ENCODE data around the gene PTGIS.

DNA sequence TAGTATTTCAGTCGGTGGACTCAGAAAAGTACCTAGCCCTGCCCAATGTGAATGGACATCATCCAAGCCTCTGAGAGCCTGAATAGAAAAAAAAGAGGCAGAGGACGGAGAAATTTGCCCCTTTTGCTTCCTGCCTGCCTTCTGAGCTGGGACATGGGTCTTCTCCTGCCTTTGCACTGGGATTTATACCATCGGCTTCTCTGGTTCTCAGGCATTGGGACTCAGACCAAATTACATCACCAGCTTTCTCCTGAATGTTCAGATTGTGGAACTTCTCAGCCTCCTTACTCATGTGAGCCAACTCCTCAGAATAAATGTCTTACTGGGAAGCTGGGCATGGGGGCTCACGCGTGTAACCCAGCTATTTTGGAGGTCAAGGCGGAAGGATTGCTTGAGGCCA is 105.3 kb downstream of the PTGIS start:
- TF ChIP-seq CEBPB (IDR thresholded peaks at IDR 0.05) (no peak), MAX (IDR thresholded peaks at IDR 0.05) (no peak), CREB1 (IDR thresholded peaks at IDR 0.05; ENCODE audit: low read depth) (no peak), TEAD4 (IDR thresholded peaks at IDR 0.05) (no peak), RAD21 (IDR thresholded peaks at IDR 0.05; ENCODE audit: low read depth) (no peak), ZBTB7A (IDR thresholded peaks at IDR 0.05; ENCODE audit: low read depth) (no peak), NFIC (IDR thresholded peaks at IDR 0.05) (no peak), EP300 (IDR thresholded peaks at IDR 0.05; ENCODE audit: borderline replicate concordance) (no peak), EGR1 (IDR thresholded peaks at IDR 0.05) (no peak), YY1 (IDR thresholded peaks at IDR 0.05; ENCODE audit: low read depth) (no peak), TAF1 (IDR thresholded peaks at IDR 0.05; ENCODE audit: low read depth) (no peak), TCF12 (IDR thresholded peaks at IDR 0.05; ENCODE audit: low read depth) (no peak)
- TF ChIP-seq, protein P1, sequence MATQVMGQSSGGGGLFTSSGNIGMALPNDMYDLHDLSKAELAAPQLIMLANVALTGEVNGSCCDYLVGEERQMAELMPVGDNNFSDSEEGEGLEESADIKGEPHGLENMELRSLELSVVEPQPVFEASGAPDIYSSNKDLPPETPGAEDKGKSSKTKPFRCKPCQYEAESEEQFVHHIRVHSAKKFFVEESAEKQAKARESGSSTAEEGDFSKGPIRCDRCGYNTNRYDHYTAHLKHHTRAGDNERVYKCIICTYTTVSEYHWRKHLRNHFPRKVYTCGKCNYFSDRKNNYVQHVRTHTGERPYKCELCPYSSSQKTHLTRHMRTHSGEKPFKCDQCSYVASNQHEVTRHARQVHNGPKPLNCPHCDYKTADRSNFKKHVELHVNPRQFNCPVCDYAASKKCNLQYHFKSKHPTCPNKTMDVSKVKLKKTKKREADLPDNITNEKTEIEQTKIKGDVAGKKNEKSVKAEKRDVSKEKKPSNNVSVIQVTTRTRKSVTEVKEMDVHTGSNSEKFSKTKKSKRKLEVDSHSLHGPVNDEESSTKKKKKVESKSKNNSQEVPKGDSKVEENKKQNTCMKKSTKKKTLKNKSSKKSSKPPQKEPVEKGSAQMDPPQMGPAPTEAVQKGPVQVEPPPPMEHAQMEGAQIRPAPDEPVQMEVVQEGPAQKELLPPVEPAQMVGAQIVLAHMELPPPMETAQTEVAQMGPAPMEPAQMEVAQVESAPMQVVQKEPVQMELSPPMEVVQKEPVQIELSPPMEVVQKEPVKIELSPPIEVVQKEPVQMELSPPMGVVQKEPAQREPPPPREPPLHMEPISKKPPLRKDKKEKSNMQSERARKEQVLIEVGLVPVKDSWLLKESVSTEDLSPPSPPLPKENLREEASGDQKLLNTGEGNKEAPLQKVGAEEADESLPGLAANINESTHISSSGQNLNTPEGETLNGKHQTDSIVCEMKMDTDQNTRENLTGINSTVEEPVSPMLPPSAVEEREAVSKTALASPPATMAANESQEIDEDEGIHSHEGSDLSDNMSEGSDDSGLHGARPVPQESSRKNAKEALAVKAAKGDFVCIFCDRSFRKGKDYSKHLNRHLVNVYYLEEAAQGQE (IDR thresholded peaks at IDR 0.05; ENCODE audit: low read depth), result no peak
- TF ChIP-seq, protein P2, sequence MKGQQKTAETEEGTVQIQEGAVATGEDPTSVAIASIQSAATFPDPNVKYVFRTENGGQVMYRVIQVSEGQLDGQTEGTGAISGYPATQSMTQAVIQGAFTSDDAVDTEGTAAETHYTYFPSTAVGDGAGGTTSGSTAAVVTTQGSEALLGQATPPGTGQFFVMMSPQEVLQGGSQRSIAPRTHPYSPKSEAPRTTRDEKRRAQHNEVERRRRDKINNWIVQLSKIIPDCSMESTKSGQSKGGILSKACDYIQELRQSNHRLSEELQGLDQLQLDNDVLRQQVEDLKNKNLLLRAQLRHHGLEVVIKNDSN (IDR thresholded peaks at IDR 0.05), result no peak

Data from Ishikawa (cell line).